ENCODE data around the gene GAD1.

Gene GAD1

GRCh38 chr2:170816504-170817092 lies at the start of gene GAD1:
TSS of gene GAD1 (plus strand) at chr2:170816887. CDS start at chr2:170818592, 1,705 bp downstream.
- H3K9me3 ChIP-seq (ENCODE audit: control insufficient read depth in 5 of 5, low read length in 5 of 5), result no peaks in the 10 kb centered on the region
- H3K4me3 ChIP-seq (ENCODE audit: low read depth in 1 of 5, low read length in 5 of 5), result peak within 1 kb of the TSS; percentile 48 to 77 (median 53)
- peaks cover 51 to 86% (median 75%) of the 10 kb centered on the region in 5 donors for H3K27me3 ChIP-seq (ENCODE audit: control insufficient read depth in 5 of 5, insufficient read depth in 4 of 5, low read length in 5 of 5)
- H3K4me1 ChIP-seq (ENCODE audit: control insufficient read depth in 5 of 5, insufficient read depth in 5 of 5, low read length in 5 of 5), result peaks cover 1 to 64% (median 55%) of the 10 kb centered on the region in 5 donors
- no peak within 1 kb of the TSS for H3K27ac ChIP-seq (ENCODE audit: low read depth, low read length)
- H3K9ac ChIP-seq (ENCODE audit: low read length in 5 of 5), result peak within 1 kb of the TSS in 1 of 5 donors; percentile 15
- H3K36me3 ChIP-seq (ENCODE audit: control insufficient read depth in 5 of 5, insufficient read depth in 5 of 5, low read length in 5 of 5), result no peaks in the 10 kb centered on the region

GRCh38 chr2:170770008-170770605 lies 46.6 kb upstream of the GAD1 start, which contains the start of gene ERICH2:
TSS of gene ERICH2 (plus strand) at chr2:170770378. CDS start at chr2:170770682, 304 bp downstream.
- Histone ChIP-seq H3K4me1 (ENCODE audit: control insufficient read depth in 5 of 5, insufficient read depth in 5 of 5, low read length in 5 of 5) (peaks cover 0 to 15% (median 14%) of the 10 kb centered on the region in 5 donors), H3K9ac (ENCODE audit: low read length in 5 of 5) (peak within 1 kb of the TSS in 4 of 5 donors; percentile 55 to 78 (median 70)), H3K27me3 (ENCODE audit: control insufficient read depth in 5 of 5, insufficient read depth in 4 of 5, low read length in 5 of 5) (peaks cover 0 to 5% (median 0%) of the 10 kb centered on the region in 5 donors), H3K36me3 (ENCODE audit: control insufficient read depth in 5 of 5, insufficient read depth in 5 of 5, low read length in 5 of 5) (no peaks in the 10 kb centered on the region), H3K9me3 (ENCODE audit: control insufficient read depth in 5 of 5, low read length in 5 of 5) (no peaks in the 10 kb centered on the region), H3K4me3 (ENCODE audit: low read depth in 1 of 5, low read length in 5 of 5) (peak within 1 kb of the TSS; percentile 71 to 88 (median 82)), H3K27ac (ENCODE audit: low read depth, low read length) (peak within 1 kb of the TSS; percentile 37)

- Histone ChIP-seq H3K36me3 (ENCODE audit: control insufficient read depth in 5 of 5, insufficient read depth in 5 of 5, low read length in 5 of 5) (no peaks in the 10 kb centered on the region), H3K9me3 (ENCODE audit: control insufficient read depth in 5 of 5, low read length in 5 of 5) (no peaks in the 10 kb centered on the region), H3K27me3 (ENCODE audit: control insufficient read depth in 5 of 5, insufficient read depth in 4 of 5, low read length in 5 of 5) (peaks cover 0 to 5% (median 0%) of the 10 kb centered on the region in 5 donors), H3K9ac (ENCODE audit: low read length in 5 of 5) (peak overlapping the region in 4 of 5 donors; percentile 55 to 78 (median 70)), H3K4me1 (ENCODE audit: control insufficient read depth in 5 of 5, insufficient read depth in 5 of 5, low read length in 5 of 5) (peaks cover 0 to 15% (median 14%) of the 10 kb centered on the region in 5 donors), H3K4me3 (ENCODE audit: low read depth in 1 of 5, low read length in 5 of 5) (peak overlapping the region; percentile 71 to 88 (median 82)), H3K27ac (ENCODE audit: low read depth, low read length) (peak overlapping the region; percentile 37)
Observed at GRCh38 chr2:170770606-170771420, 45.9 kb upstream of the GAD1 start.

- Histone ChIP-seq H3K4me1 (ENCODE audit: control insufficient read depth in 5 of 5, insufficient read depth in 5 of 5, low read length in 5 of 5) (peaks cover 0 to 15% (median 14%) of the 10 kb centered on the region in 5 donors), H3K9ac (ENCODE audit: low read length in 5 of 5) (peak overlapping the region in 3 of 5 donors; percentile 51 to 78 (median 68)), H3K9me3 (ENCODE audit: control insufficient read depth in 5 of 5, low read length in 5 of 5) (no peaks in the 10 kb centered on the region), H3K27ac (ENCODE audit: low read depth, low read length) (no peak overlapping the region), H3K27me3 (ENCODE audit: control insufficient read depth in 5 of 5, insufficient read depth in 4 of 5, low read length in 5 of 5) (peaks cover 0 to 5% (median 0%) of the 10 kb centered on the region in 5 donors), H3K4me3 (ENCODE audit: low read depth in 1 of 5, low read length in 5 of 5) (peak overlapping the region; percentile 61 to 82 (median 77)), H3K36me3 (ENCODE audit: control insufficient read depth in 5 of 5, insufficient read depth in 5 of 5, low read length in 5 of 5) (no peaks in the 10 kb centered on the region)
Observed at GRCh38 chr2:170771421-170771937, 45.2 kb upstream of the GAD1 start.

GRCh38 chr2:170772295-170772694 lies 44.4 kb upstream of the GAD1 start:
- H3K4me3 ChIP-seq (ENCODE audit: low read depth in 1 of 5, low read length in 5 of 5), result no peak overlapping the region
- no peak overlapping the region for H3K27ac ChIP-seq (ENCODE audit: low read depth, low read length)
- no peaks in the 10 kb centered on the region for H3K36me3 ChIP-seq (ENCODE audit: control insufficient read depth in 5 of 5, insufficient read depth in 5 of 5, low read length in 5 of 5)
- no peak overlapping the region for H3K9ac ChIP-seq (ENCODE audit: low read length in 5 of 5)
- peaks cover 0 to 5% (median 0%) of the 10 kb centered on the region in 5 donors for H3K27me3 ChIP-seq (ENCODE audit: control insufficient read depth in 5 of 5, insufficient read depth in 4 of 5, low read length in 5 of 5)
- H3K4me1 ChIP-seq (ENCODE audit: control insufficient read depth in 5 of 5, insufficient read depth in 5 of 5, low read length in 5 of 5), result peaks cover 0 to 15% (median 14%) of the 10 kb centered on the region in 5 donors
- H3K9me3 ChIP-seq (ENCODE audit: control insufficient read depth in 5 of 5, low read length in 5 of 5), result no peaks in the 10 kb centered on the region

GRCh38 chr2:170774074-170774473 lies 42.6 kb upstream of the GAD1 start:
- no peak overlapping the region for H3K27ac ChIP-seq (ENCODE audit: low read depth, low read length)
- H3K36me3 ChIP-seq (ENCODE audit: control insufficient read depth in 5 of 5, insufficient read depth in 5 of 5, low read length in 5 of 5), result no peaks in the 10 kb centered on the region
- no peak overlapping the region for H3K4me3 ChIP-seq (ENCODE audit: low read depth in 1 of 5, low read length in 5 of 5)
- no peak overlapping the region for H3K9ac ChIP-seq (ENCODE audit: low read length in 5 of 5)
- no peaks in the 10 kb centered on the region for H3K9me3 ChIP-seq (ENCODE audit: control insufficient read depth in 5 of 5, low read length in 5 of 5)
- peaks cover 0 to 5% (median 0%) of the 10 kb centered on the region in 5 donors for H3K27me3 ChIP-seq (ENCODE audit: control insufficient read depth in 5 of 5, insufficient read depth in 4 of 5, low read length in 5 of 5)
- H3K4me1 ChIP-seq (ENCODE audit: control insufficient read depth in 5 of 5, insufficient read depth in 5 of 5, low read length in 5 of 5), result peaks cover 0 to 15% (median 14%) of the 10 kb centered on the region in 5 donors

- no peaks in the 10 kb centered on the region for H3K4me1 ChIP-seq (ENCODE audit: control insufficient read depth in 5 of 5, insufficient read depth in 5 of 5, low read length in 5 of 5)
- no peaks in the 10 kb centered on the region for H3K9me3 ChIP-seq (ENCODE audit: control insufficient read depth in 5 of 5, low read length in 5 of 5)
- peaks cover 0 to under 1% (median 0%) of the 10 kb centered on the region in 5 donors for H3K36me3 ChIP-seq (ENCODE audit: control insufficient read depth in 5 of 5, insufficient read depth in 5 of 5, low read length in 5 of 5)
- no peaks in the 10 kb centered on the region for H3K27me3 ChIP-seq (ENCODE audit: control insufficient read depth in 5 of 5, insufficient read depth in 4 of 5, low read length in 5 of 5)
- H3K27ac ChIP-seq (ENCODE audit: low read depth, low read length), result no peak overlapping the region
- H3K4me3 ChIP-seq (ENCODE audit: low read depth in 1 of 5, low read length in 5 of 5), result no peak overlapping the region
- no peak overlapping the region for H3K9ac ChIP-seq (ENCODE audit: low read length in 5 of 5)
Observed at GRCh38 chr2:170778900-170779299, 37.8 kb upstream of the GAD1 start.

- Histone ChIP-seq H3K27ac (ENCODE audit: low read depth, low read length) (no peak overlapping the region), H3K4me3 (ENCODE audit: low read depth in 1 of 5, low read length in 5 of 5) (no peak overlapping the region), H3K27me3 (ENCODE audit: control insufficient read depth in 5 of 5, insufficient read depth in 4 of 5, low read length in 5 of 5) (no peaks in the 10 kb centered on the region), H3K9me3 (ENCODE audit: control insufficient read depth in 5 of 5, low read length in 5 of 5) (no peaks in the 10 kb centered on the region), H3K4me1 (ENCODE audit: control insufficient read depth in 5 of 5, insufficient read depth in 5 of 5, low read length in 5 of 5) (no peaks in the 10 kb centered on the region), H3K9ac (ENCODE audit: low read length in 5 of 5) (no peak overlapping the region), H3K36me3 (ENCODE audit: control insufficient read depth in 5 of 5, insufficient read depth in 5 of 5, low read length in 5 of 5) (peaks cover 0 to 2% (median 0%) of the 10 kb centered on the region in 5 donors)
Observed at GRCh38 chr2:170779304-170779703, 37.4 kb upstream of the GAD1 start.

- Histone ChIP-seq H3K36me3 (ENCODE audit: control insufficient read depth in 5 of 5, insufficient read depth in 5 of 5, low read length in 5 of 5) (peaks cover 0 to 2% (median 0%) of the 10 kb centered on the region in 5 donors), H3K4me3 (ENCODE audit: low read depth in 1 of 5, low read length in 5 of 5) (no peak overlapping the region), H3K9ac (ENCODE audit: low read length in 5 of 5) (no peak overlapping the region)
Observed at GRCh38 chr2:170782673-170783072, 34.0 kb upstream of the GAD1 start.

More at GRCh38 chr2:170782673-170783072, 34.0 kb upstream of the GAD1 start:
- H3K9me3 ChIP-seq (ENCODE audit: control insufficient read depth in 5 of 5, low read length in 5 of 5), result no peaks in the 10 kb centered on the region
- H3K27me3 ChIP-seq (ENCODE audit: control insufficient read depth in 5 of 5, insufficient read depth in 4 of 5, low read length in 5 of 5), result no peaks in the 10 kb centered on the region
- H3K4me1 ChIP-seq (ENCODE audit: control insufficient read depth in 5 of 5, insufficient read depth in 5 of 5, low read length in 5 of 5), result no peaks in the 10 kb centered on the region
- no peak overlapping the region for H3K27ac ChIP-seq (ENCODE audit: low read depth, low read length)

Measured in subcutaneous abdominal adipose tissue (tissue), 5 donors.